CD4-positive, alpha-beta T cell treated with Interleukin-1 beta for 1 hour (primary cell): ENCODE results near the gene DSCAML1.

ENCODE experiments used
- DNase-seq, 2 donors: peaks; one replicate each; pipeline ENCODE4 v3.0.0-alpha.2; 2020 to 2022

Gene DSCAML1

GRCh38 chr11:117604336-117604995, 192.6 kb downstream of the DSCAML1 start:
- DNase-seq = no peak

- DNase-seq = no peak
These were observed 193.1 kb downstream of the DSCAML1 start for GRCh38 chr11:117603932-117604331.

- no peak for DNase-seq
These were observed 195.9 kb downstream of the DSCAML1 start for GRCh38 chr11:117601006-117601708.

- DNase-seq = no peak
These were observed 196.7 kb downstream of the DSCAML1 start for GRCh38 chr11:117600234-117600783.

DNA sequence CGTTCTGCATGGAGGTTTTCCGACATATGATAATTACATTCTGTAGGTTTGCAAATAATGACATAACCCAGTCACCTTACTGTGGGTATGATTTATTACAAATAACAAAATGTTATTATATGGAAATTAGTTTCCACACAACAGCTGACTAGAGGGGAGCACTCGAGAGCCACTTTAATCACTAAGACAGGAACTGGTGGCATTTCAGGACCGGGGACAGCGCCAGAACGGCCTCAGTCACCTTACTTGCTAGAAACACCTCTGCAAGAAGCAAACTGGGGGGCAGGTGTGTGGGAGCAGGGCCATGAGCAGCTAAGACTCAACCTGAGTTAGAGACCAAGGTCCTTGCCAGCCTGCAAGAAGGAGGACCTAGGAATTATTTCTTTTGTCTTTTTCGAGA, 199.9 kb downstream of the DSCAML1 start:
- peak in 1 of 2 donors; percentile 9 for DNase-seq

- DNase-seq = no peak
These were observed 201.6 kb downstream of the DSCAML1 start for GRCh38 chr11:117595440-117595839.

GRCh38 chr11:117594721-117595120, 202.3 kb downstream of the DSCAML1 start:
- no peak for DNase-seq

DNA sequence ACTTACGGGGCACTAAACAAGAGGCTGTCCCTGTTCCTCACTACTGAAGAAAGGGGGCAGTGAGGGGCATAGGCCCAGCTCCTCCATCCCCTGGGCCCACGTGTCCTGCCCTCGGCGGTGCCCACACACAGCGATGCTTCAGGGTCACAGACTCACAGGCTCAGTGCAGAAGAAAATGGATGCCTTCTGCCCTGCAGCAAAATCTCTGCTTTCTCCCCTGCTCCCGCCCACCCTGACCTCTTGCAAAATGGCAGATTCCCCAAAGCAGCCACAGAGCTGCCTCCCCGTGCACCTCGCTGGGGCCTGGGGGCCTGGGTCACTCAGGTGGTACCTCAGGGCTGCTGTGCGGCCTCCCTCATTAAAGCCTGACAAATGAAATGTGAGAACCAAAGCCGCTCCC, 204.0 kb downstream of the DSCAML1 start:
- DNase-seq = no peak

- DNase-seq = no peak
These were observed 205.5 kb downstream of the DSCAML1 start for GRCh38 chr11:117591316-117592039.

DNA sequence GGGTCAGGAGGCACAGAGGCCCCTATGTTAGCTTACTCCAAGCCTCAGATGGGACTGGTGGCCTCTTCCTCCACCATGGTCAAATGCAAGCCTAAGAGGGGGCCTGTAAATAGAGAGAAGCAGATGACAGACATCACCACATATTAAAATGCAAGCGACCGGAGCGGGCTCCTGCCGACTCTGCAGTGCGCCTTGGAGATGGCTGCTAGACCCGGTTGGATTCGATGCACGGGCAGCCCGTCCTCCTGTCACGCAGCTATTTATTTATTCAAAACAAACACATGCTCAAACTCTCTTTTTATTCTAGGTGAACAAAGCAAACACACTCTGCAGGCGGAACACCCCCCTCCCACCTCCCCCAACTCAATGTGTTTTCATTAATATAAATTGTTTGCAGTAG, 208.0 kb downstream of the DSCAML1 start:
- no peak for DNase-seq

GRCh38 chr11:117588166-117588810, 208.7 kb downstream of the DSCAML1 start:
- no peak for DNase-seq

DNA sequence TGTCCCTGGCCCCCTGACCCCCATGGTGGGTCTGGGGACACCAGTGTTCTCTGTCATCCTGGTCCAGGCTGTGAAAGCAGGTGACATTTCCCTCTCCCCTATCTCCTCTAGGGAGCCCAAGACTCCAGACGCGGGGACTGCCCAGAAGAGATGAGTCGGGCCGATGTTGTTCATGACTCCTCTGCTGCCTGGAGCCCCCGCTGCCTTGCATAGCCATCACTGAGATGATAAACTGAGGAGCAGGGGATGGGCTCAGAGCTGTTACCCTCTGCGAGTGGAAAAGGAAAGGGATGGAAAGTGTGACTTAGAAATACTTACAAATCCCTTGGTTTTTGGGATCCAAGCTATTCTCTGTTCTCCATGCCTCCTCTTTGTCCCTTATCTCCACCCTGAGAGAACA, 209.6 kb downstream of the DSCAML1 start:
- DNase-seq = no peak

DNA sequence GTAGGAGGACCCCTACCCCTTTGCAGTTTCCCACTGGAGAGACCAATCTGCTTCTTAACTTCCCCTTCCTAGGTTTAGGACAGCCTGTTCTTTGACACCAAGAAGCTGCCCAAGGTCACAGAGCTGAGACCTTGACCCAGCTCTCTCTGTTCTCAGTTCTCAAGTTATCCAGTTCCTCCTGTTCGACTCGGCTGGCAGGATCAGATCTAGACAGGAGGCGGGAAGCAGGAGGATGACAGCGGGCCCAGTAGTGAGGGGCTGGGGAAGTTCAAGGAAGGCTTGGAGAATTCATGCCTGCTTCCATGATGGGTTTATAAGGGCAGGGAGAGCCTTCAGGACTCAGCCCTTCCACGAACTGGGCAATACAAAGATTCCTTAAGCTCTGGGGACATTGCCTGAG, 210.6 kb downstream of the DSCAML1 start:
- no peak for DNase-seq

DNA sequence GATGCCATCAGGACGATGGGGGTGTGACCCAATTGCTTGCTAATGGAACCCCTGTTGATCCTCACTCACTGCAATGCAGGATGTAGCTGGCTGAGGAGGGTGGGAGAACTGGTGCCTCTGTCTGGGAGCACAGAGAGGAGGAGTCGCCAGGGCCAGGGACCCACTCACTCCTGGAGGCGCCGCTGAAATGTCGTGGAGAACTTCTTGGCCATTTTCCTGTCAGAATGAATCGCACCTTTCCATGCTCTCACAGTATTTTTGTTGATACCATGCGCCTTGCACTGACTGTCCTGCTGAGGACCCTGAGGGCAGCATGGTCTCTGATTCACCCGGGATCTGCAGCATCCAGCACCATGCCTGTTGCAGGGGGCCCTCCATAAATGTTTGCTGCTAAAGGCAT, 211.4 kb downstream of the DSCAML1 start:
- DNase-seq = no peak

DNA sequence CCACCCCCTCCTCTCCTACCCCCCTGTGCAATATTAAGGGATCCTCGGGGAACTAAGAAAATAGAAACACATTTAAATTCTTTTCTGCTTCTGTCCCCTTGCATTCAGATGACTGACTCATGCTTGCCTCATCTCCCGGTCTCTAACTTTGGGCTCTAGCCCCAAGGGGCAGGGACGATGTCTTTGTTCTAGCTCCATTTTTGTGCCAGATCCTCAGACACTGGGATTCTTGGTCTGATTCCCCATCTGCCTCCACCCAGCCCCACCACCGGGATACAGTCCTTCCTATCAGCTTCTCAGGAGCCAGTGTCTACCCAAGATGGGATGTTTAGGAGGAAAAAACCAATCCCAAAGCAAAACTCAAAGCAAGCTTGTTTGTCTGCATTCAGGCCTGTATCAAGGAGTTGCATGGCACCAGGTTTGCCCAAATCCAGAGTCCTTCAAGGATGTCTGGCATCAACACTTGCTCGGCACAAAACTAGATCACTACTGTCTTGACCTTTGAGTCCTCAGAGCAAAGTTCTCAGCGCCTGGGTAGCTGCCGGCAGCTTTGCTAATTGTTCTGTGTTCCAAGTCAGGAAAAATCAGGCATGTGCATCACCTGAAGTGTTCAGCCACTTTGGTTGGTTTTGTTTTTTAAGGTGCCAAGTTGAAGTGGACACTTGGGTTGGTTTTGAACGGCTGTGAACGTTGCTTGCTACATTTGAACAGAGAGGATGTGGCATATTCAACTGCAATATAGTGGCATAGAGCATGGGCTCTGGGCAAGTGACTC, 212.8 kb downstream of the DSCAML1 start:
- DNase-seq = no peak

GRCh38 chr11:117583063-117583801, 213.8 kb downstream of the DSCAML1 start:
- no peak for DNase-seq

DNA sequence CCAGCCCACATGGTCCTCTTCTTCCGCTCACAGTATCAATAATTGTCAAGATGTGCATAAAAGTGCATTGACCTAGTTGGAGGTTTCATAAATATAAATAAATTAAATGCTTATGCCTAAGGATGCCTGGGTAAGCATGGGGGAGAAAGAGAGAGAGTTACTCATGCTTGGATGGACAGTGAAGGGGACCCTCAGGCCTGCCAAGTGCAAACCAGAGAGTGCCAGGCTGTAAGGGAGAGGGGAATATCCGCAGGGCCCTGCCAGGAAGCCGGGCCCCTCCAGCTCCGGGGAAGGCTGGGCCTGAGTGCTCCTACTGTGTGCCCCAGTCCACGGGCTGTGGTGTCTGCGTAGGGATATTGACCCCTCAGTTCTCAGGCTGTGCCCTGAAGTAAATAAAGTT, 214.6 kb downstream of the DSCAML1 start:
- no peak for DNase-seq

DNA sequence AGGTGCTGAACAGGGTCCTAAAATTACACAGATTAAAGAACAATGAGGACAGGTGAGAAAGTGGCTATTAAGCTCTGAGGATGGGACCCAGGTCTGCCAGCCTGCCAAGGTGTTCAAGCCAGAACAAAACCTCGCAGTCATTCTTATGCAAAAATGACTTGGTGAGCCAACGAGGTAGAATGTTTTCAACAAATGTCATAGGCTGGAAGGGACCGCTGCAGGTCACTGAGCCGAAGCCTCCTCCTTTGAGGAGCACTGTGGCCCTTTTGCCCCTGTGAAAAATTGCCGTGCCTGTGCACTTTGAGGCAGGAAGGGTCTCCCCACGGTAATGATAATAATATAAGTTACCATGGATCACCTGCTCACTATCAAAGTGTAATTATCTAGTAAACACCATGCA, 216.2 kb downstream of the DSCAML1 start:
- no peak for DNase-seq

- no peak for DNase-seq
These were observed 217.9 kb downstream of the DSCAML1 start for GRCh38 chr11:117579161-117579560.

DNA sequence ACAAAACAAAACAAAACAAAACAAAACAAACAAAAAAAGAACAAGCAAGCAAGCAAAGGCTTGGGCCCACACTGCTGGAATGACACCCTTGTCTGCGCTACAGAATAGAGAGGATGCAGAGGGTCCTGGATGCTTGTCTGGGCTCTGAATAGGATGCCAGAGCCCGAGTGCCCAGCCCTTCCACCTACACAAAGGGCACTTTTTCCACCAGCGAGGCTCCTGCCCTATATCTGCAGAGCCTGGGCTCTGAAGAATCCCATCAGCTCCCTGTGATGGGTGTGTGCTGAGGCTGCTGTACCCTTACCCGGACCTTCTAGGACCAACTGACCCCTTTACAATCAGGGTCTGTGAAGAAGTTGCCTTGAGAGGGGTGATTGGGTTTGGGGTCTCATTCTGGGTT, 221.2 kb downstream of the DSCAML1 start:
- DNase-seq = no peak

- no peak for DNase-seq
These were observed 222.5 kb downstream of the DSCAML1 start for GRCh38 chr11:117574551-117574950.

GRCh38 chr11:117573326-117573725, 223.7 kb downstream of the DSCAML1 start:
- DNase-seq = no peak
